Pancreas (tissue), 10 donors: ENCODE measurements around the gene PISD. TPM values are rescaled to one million over a fixed set of nuclear protein-coding genes. Genes with fewer than 3 reads are reported as not detected.

Experiments used
- ATAC-seq, 4 donors: fragments of 200-7000 bp; cut with Tn5 transposase; one replicate each; pipeline versions ENCODE4 v1.8.0 to v1.9.1; 2020; ENCODE audit warnings: mild to moderate bottlenecking in 4 of 4, moderate library complexity in 4 of 4
- DNase-seq, 6 donors: peaks; one replicate each; pipeline ENCODE4 v3.0.0-alpha.2; 2020
- FAIRE-seq: peaks from 2 replicates; lab custom pipeline; 2012; peaks lifted over from hg19 to GRCh38; lab: Jason Lieb, UNC
- H3K27ac ChIP-seq, 4 donors: fragments of 200-600 bp; sonication (generic); 1 replicate in 3 of 4; 2 replicates in 1 of 4; pipeline versions ENCODE4 v1.5.0 to v1.8.0; 2020
- H3K27me3 ChIP-seq, 4 donors: fragments of 200-600 bp; one replicate each; pipeline ENCODE4 v1.8.0; 2021
- H3K36me3 ChIP-seq, 3 donors: fragments of 200-600 bp; sonication (generic) in 1 of 3; one replicate each; pipeline versions ENCODE4 v1.5.0 to v1.8.0; 2020 to 2021
- H3K4me1 ChIP-seq, 3 donors: fragments of 200-600 bp; one replicate each; pipeline ENCODE4 v1.8.0; 2021
- H3K4me3 ChIP-seq, 4 donors: fragments of 200-600 bp; sonication (generic) in 2 of 4; one replicate each; pipeline versions ENCODE4 v1.5.0 to v1.8.0; 2020 to 2021
- H3K9me3 ChIP-seq, 4 donors: fragments of 200-600 bp; one replicate each; pipeline ENCODE4 v1.8.0; 2021
- CTCF ChIP-seq, 4 donors: fragments of 200-600 bp; sonication (generic) in 3 of 4; IDR thresholded peaks; one replicate each; pipeline versions ENCODE4 v1.5.0 to v1.8.0; 2021; ENCODE audit warnings: antibody characterized with exemption in 4 of 4
- WGBS, 2 donors: extraction: QIAGEN DNeasy Blood & Tissue Kit; methylation state at CpG; one replicate each; pipeline ENCODE4 v1.1.7; 2013; 5-methylcytosine and 5-hydroxymethylcytosine counted together
- intact Hi-C, 3 donors: fragments of 100-400 bp; cut with DNase I; formaldehyde crosslinking; loops; one replicate each; pipeline versions ENCODE4 v1.11.1 to v1.14.2; 2022
- polyA plus RNA-seq, 2 donors: library from polyadenylated mRNA; stranded (reverse); fragments of 200-250 nt; gene quantifications; one replicate each; pipeline ENCODE4 v1.2.3, GENCODE V29; 2013
- total RNA-seq, 6 donors: library from RNA; stranded (reverse); fragmentation: NEBNext Ultra II Directional in 4 of 6; extraction: Animal tissue kit (Norgen Biotek cat#: 25700) in 4 of 6; gene quantifications; one replicate each; pipeline versions ENCODE4 v1.2.1 to v1.2.4, GENCODE V29; 2021 to 2023
- donor health status: healthy with polysubstance abuse.
- donor health status: DM: no; HTN: no; CAD: no; lungs with moderate emphysema.
- donor health status: DM: no; HTN: no; CAD: no.
- donor health status: control.
- donor health status: control.
- donor health status: Bipolar disorder and iron deficiency.
- donor health status: DM: yes; HTN: yes; CAD: no.
- donor health status: DM: no; HTN: no; CAD: no.
- donor health status: DM: no; HTN: no; CAD: no.
- donor health status: DM: yes; HTN: yes; CAD: no.

Gene PISD
- total and polyA plus RNA-seq, 8 donors = 11.6 to 48.3 (median 19.2) TPM

DNA sequence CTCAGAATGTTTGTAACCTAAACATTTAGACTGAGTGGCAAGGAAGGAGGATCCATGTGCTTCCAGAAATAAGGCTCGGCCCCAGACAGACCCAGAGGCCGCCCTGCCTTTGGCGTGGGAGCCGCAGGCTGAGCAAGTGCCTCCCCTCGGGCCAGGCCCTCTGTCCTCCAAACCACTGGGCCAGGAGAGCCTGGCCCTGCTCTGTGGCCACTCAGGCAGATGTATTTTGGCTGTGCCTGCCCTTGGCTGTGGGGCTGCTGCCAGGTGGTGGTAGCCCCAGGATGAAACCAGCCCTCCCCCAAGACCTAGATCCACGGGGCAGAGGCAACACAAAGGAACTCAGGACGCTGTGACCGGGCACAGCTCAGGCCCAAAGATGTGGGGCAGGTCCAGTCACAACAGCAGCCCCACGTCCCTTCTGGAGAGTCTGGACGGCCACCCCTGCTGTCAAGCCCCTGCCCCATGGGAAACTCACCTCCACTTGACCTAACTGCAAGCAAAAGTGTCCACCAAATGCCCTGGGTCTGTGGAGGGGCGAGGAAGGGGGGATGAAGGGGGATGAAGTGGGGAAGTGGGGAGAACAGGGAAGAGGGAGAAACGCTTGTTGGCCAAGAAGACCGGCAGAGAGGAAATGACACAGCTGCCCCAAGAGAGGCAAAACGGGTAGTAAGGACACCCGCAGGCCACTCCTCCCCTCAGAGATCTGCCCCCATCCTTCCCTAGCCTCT, 24.0 kb downstream of the PISD start:
- FAIRE-seq = no peak
- peaks cover 0 to 2% (median 0%) of the 10 kb centered on the region in 3 donors for H3K4me1 ChIP-seq
- H3K36me3 ChIP-seq = no peaks in the 10 kb centered on the region
- peak in 2 of 4 donors; percentile 45 to 56 for ATAC-seq
- intact Hi-C loops = no loop called here
- no peak for DNase-seq
- H3K4me3 ChIP-seq = peak overlapping the region in 1 of 4 donors; percentile 11
- 79% methylated on average over 15 of the region's 15 CpGs for WGBS, 2 donors
- no peak for TF ChIP-seq CTCF (IDR thresholded peaks at IDR 0.05)
- no peaks in the 10 kb centered on the region for H3K9me3 ChIP-seq
- peak overlapping the region in 2 of 4 donors; percentile 3 to 64 for H3K27ac ChIP-seq
- H3K27me3 ChIP-seq = no peaks in the 10 kb centered on the region

DNA sequence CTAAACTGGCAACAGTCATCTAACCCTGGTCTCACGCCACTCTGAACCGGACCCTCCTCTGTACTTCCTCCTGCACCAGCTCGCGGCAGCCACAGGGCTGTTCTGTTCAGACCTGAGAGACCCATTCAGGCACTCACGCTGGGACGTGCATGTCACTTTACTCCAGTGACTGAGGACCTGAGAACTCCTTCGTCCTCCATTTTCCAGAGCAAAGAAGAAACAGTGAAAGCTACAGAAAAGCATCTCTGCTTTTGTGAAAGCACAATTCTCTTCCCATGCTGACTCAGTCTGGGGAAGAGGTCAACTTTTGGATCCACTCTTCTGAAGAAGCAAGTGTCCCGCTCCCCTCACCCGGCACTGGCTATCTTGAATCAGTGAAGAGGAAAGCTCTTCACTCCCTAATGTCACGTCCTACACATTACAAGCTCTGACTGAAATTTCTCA, 24.5 kb downstream of the PISD start:
- FAIRE-seq (no peak), ATAC-seq (peak in 2 of 4 donors; percentile 17 to 19), DNase-seq (no peak)
- Histone ChIP-seq H3K36me3 (no peaks in the 10 kb centered on the region), H3K4me3 (peak overlapping the region in 1 of 4 donors; percentile 11), H3K9me3 (no peaks in the 10 kb centered on the region), H3K27ac (peak overlapping the region in 2 of 4 donors; percentile 3 to 64), H3K4me1 (peaks cover 0 to 2% (median 0%) of the 10 kb centered on the region in 3 donors), H3K27me3 (no peaks in the 10 kb centered on the region)
- intact Hi-C loops = no loop called here
- TF ChIP-seq CTCF (IDR thresholded peaks at IDR 0.05) = no peak
- 80 to 89% methylated on average over 10 of the region's 10 CpGs for WGBS, 2 donors

- intact Hi-C loops = no loop called here
Observed at GRCh38 chr22:31635638-31636306, 26.2 kb downstream of the PISD start.

GRCh38 chr22:31631436-31631835, 30.6 kb downstream of the PISD start:
- Histone ChIP-seq H3K27me3 (no peaks in the 10 kb centered on the region), H3K9me3 (no peaks in the 10 kb centered on the region), H3K36me3 (no peaks in the 10 kb centered on the region), H3K27ac (peak overlapping the region; percentile 73 to 83 (median 80)), H3K4me1 (peaks cover 4 to 17% (median 12%) of the 10 kb centered on the region in 3 donors), H3K4me3 (no peak overlapping the region)
- WGBS, 2 donors = 86% methylated on average over 9 of the region's 9 CpGs
- DNase-seq = no peak
- no peak for FAIRE-seq
- no peak for TF ChIP-seq CTCF (IDR thresholded peaks at IDR 0.05)
- intact Hi-C loops = no loop called here
- no peak for ATAC-seq

More at GRCh38 chr22:31635638-31636306, 26.2 kb downstream of the PISD start:
- WGBS, 2 donors = 77 to 85% methylated on average over 13 of the region's 13 CpGs
- H3K27ac ChIP-seq = peak overlapping the region in 2 of 4 donors; percentile 20 to 41
- DNase-seq (no peak), ATAC-seq (peak in 1 of 4 donors; percentile 27), FAIRE-seq (no peak)
- H3K9me3 ChIP-seq = no peaks in the 10 kb centered on the region
- H3K4me3 ChIP-seq = no peak overlapping the region
- H3K27me3 ChIP-seq = no peaks in the 10 kb centered on the region
- no peaks in the 10 kb centered on the region for H3K36me3 ChIP-seq
- peaks cover 0 to 2% (median 0%) of the 10 kb centered on the region in 3 donors for H3K4me1 ChIP-seq
- no peak for TF ChIP-seq CTCF (IDR thresholded peaks at IDR 0.05)
